Measurements from ENCODE around the gene CCNQ. TPM values are rescaled to one million over a fixed set of nuclear protein-coding genes. Genes with fewer than 3 reads are reported as not detected.

Gene CCNQ
- 10 to 100 TPM; 30.7 to 57.7 (median 51.4) TPM for total RNA-seq

DNA sequence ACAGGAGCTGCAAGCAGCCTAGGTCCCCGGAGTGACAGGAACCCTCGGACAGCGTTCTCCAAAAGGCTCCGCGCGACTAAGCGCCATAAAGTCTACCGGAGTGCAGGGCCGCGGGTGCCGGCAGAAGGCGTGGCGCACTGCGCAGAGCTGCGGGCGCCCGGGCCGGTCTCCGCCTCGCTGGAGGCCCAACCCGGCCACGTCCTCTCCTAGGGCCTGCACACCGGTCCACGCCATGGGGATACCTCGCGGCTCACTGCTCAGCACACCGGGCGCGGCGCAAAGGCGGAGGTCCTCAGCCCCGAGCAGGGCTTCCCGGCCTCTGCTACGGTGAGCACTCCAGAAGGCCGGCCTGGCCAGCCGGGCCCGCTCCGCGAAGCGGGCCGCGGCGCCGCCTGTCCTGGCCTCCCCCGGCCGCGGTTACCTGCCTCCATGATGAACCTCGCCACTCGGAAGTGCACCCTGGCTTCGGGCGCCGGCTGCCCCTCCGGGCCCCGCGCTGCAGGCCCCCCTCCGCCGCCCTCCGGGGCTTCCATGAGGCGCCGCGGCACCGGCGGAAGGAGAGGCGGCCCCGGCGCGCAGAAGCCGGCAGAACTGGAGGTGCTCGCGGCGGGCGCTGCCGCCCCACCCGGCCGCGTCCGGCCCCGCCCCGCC is at the start of gene CCNQ:
CCNQ (minus strand) TSS at position 599 of the 651 bp plus-strand sequence; CDS start at position 533, 66 bp downstream.
- Histone ChIP-seq H3K36me3 (peaks cover 0 to 24% of the 10 kb centered on the region in 2 donors), H3K9me3 (no peaks in the 10 kb centered on the region), H3K27me3 (no peaks in the 10 kb centered on the region), H3K27ac (peak within 1 kb of the TSS; percentile 43 to 83 (median 81)), H3K4me1 (peaks cover 0 to 34% (median 5%) of the 10 kb centered on the region in 3 donors), H3K4me3 (peak within 1 kb of the TSS; percentile 76 to 93)
- WGBS, 2 donors (ENCODE audit: low coverage in 1 of 2) = 40% methylated on average over 1 of the region's 79 CpGs; no CpG with 5 or more reads in 1 of the 2 donors
- ATAC-seq = peak; percentile 63
- TF ChIP-seq POLR2AphosphoS5 (IDR thresholded peaks at IDR 0.05) (no peak), POLR2A (IDR thresholded peaks at IDR 0.05) (peak in 1 of 2 donors; percentile 21)

- no peak for ATAC-seq
- Histone ChIP-seq H3K27me3 (peaks cover 73% of the 10 kb centered on the region), H3K27ac (no peak overlapping the region), H3K4me1 (peaks cover 0 to 35% (median 6%) of the 10 kb centered on the region in 3 donors), H3K4me3 (peak overlapping the region in 1 of 2 donors; percentile 33), H3K36me3 (no peaks in the 10 kb centered on the region), H3K9me3 (no peaks in the 10 kb centered on the region)
- WGBS, 2 donors (ENCODE audit: low coverage in 1 of 2) = no CpG with 5 or more reads among the region's 85 CpGs
- TF ChIP-seq, protein P1, sequence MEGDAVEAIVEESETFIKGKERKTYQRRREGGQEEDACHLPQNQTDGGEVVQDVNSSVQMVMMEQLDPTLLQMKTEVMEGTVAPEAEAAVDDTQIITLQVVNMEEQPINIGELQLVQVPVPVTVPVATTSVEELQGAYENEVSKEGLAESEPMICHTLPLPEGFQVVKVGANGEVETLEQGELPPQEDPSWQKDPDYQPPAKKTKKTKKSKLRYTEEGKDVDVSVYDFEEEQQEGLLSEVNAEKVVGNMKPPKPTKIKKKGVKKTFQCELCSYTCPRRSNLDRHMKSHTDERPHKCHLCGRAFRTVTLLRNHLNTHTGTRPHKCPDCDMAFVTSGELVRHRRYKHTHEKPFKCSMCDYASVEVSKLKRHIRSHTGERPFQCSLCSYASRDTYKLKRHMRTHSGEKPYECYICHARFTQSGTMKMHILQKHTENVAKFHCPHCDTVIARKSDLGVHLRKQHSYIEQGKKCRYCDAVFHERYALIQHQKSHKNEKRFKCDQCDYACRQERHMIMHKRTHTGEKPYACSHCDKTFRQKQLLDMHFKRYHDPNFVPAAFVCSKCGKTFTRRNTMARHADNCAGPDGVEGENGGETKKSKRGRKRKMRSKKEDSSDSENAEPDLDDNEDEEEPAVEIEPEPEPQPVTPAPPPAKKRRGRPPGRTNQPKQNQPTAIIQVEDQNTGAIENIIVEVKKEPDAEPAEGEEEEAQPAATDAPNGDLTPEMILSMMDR (IDR thresholded peaks at IDR 0.05) = no peak
- TF ChIP-seq EP300 (IDR thresholded peaks at IDR 0.05) (no peak), POLR2AphosphoS5 (IDR thresholded peaks at IDR 0.05) (no peak), POLR2A (IDR thresholded peaks at IDR 0.05) (no peak)
Measured at GRCh38 chrX:153647461-153648357, 48.8 kb upstream of the CCNQ start.

DNA sequence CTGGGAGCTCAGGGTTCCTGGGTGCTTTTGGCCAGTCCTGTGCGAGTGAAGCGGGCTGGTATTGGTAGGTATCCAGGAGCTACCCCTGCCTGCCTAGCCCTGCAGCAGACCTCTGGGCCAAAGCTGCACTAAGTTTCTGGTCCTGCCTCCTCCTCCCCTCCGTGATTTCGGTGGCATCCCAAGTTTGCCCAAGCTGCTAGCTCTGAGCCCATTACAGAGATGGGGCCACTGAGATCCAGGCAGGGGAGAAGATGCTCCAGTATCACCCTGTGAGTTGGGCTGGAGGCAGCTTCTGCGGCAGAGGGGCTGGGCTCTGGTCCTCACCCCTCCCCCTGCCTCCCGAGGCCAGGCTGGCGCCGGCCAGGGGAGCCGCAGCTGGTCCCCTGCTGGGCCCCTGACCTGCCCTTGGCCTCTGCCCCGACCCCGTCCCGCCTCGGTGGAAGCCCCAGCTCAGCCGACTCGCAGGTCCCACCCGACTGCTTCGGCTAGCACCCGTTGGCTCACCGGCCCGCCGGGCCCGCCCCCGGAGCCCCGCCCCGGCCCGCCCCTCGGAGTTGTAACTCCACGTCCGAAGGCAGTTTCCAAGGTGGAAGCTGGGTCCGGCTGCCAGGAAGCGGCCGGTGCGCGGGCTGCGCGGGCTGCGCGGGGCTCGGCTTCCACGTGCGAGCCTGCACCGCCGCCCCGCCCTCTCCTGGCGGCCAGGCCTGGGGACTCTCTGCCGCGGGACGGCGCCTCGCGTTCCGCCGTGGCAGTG is 47.9 kb upstream of the CCNQ start, which contains the start of gene DUSP9:
DUSP9 (plus strand) TSS at position 584 of the 754 bp plus-strand sequence. CDS start 751 bp downstream, outside the sequence.
- Histone ChIP-seq H3K27ac (no peak within 1 kb of the TSS), H3K4me1 (peaks cover 0 to 44% (median 10%) of the 10 kb centered on the region in 3 donors), H3K27me3 (peaks cover 83% of the 10 kb centered on the region), H3K9me3 (no peaks in the 10 kb centered on the region), H3K36me3 (no peaks in the 10 kb centered on the region), H3K4me3 (peak within 1 kb of the TSS in 1 of 2 donors; percentile 33)
- no CpG with 5 or more reads among the region's 53 CpGs for WGBS, 2 donors (ENCODE audit: low coverage in 1 of 2)
- ATAC-seq = no peak
- TF ChIP-seq, protein P1 (IDR thresholded peaks at IDR 0.05) = no peak
- TF ChIP-seq POLR2A (IDR thresholded peaks at IDR 0.05) (no peak), EP300 (IDR thresholded peaks at IDR 0.05) (no peak), POLR2AphosphoS5 (IDR thresholded peaks at IDR 0.05) (no peak)

DNA sequence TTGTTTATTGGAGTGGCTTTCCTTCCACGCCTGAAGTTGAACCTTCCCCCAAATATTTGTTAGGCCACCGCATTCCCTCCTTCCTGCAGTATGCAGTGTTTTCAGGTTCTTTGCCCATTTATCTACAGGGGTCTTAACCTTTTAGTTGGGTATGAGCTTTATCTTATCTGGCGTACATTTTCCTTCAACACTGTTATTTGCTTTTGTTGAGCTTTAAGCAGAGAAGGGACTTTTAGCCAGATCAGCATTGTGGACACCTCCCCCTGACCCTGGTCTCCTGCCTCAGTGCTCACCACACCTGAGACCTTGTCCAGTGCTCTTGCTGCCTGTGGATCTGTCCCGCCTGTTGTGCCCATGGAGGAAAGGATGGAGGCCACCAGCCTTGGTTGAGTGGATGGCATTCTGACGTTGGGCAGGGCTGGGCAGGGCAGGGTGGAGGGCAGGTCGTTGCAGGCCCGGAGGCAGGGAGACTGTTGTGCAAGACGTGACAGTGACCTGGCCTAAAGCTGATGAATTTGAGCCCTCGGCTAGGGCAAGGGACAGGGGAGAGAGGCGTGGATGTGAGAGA is 47.1 kb upstream of the CCNQ start:
- TF ChIP-seq, protein P1 (IDR thresholded peaks at IDR 0.05) = no peak
- no peak for TF ChIP-seq POLR2A (IDR thresholded peaks at IDR 0.05)
- TF ChIP-seq POLR2AphosphoS5 (IDR thresholded peaks at IDR 0.05) = no peak
- no peak for TF ChIP-seq EP300 (IDR thresholded peaks at IDR 0.05)
- no peak overlapping the region for H3K27ac ChIP-seq
- no peaks in the 10 kb centered on the region for H3K36me3 ChIP-seq
- no peak for ATAC-seq
- peaks cover 0 to 47% (median 10%) of the 10 kb centered on the region in 3 donors for H3K4me1 ChIP-seq
- H3K9me3 ChIP-seq = no peaks in the 10 kb centered on the region
- no peak overlapping the region for H3K4me3 ChIP-seq
- H3K27me3 ChIP-seq = peaks cover 90% of the 10 kb centered on the region
- WGBS, 2 donors (ENCODE audit: low coverage in 1 of 2) = 55 to 66% methylated on average over 8 of the region's 10 CpGs

All from gastroesophageal sphincter (tissue), 4 donors.